HG03097 (cell line): Measurements from ENCODE around the gene HSFX2.
"Not testable (repeated sequence)": the region's sequence is repeated elsewhere in the genome, so short reads cannot be mapped to it uniquely, and the experiment has no call there.

Experiments used
- ATAC-seq: cut with Tn5 transposase; IDR thresholded peaks from one replicate; pipeline ENCODE4 v1.9.1; 2021; ENCODE audit not compliant: unreplicated experiment, low FRiP score

HSFX2 gene

GRCh38 chrX:149595214-149595613 is at the start of gene HSFX2:
Gene HSFX2, minus strand, starts transcription at chrX:149595314. Its CDS starts 614 bp downstream, at chrX:149594700.
- ATAC-seq = not testable (repeated sequence)

GRCh38 chrX:149643496-149643895 is 48.4 kb upstream of the HSFX2 start:
- ATAC-seq = no peak

- ATAC-seq = no peak
Measured at GRCh38 chrX:149641835-149642234, 46.7 kb upstream of the HSFX2 start.

GRCh38 chrX:149641432-149641831 is 46.3 kb upstream of the HSFX2 start:
- ATAC-seq = no peak

- no peak for ATAC-seq
Measured at GRCh38 chrX:149639568-149639967, 44.5 kb upstream of the HSFX2 start.

GRCh38 chrX:149638860-149639259 is 43.7 kb upstream of the HSFX2 start:
- no peak for ATAC-seq

- no peak for ATAC-seq
Measured at GRCh38 chrX:149633511-149633910, 38.4 kb upstream of the HSFX2 start.

- peak; percentile 83 for ATAC-seq
Measured at GRCh38 chrX:149631234-149632165, 36.4 kb upstream of the HSFX2 start, which contains the start of gene TMEM185A. Gene TMEM185A, minus strand, starts transcription at chrX:149631792. Its CDS starts 212 bp downstream, at chrX:149631580.

- no peak for ATAC-seq
Measured at GRCh38 chrX:149630681-149631233, 35.6 kb upstream of the HSFX2 start.

GRCh38 chrX:149629730-149630387 is 34.7 kb upstream of the HSFX2 start:
- ATAC-seq = no peak

- ATAC-seq = no peak
Measured at GRCh38 chrX:149628768-149629167, 33.7 kb upstream of the HSFX2 start.

GRCh38 chrX:149628280-149628679 is 33.2 kb upstream of the HSFX2 start:
- no peak for ATAC-seq

- not testable (repeated sequence) for ATAC-seq
Measured at GRCh38 chrX:149626829-149627228, 31.7 kb upstream of the HSFX2 start.

- not testable (repeated sequence) for ATAC-seq
Measured at GRCh38 chrX:149619662-149620061, 24.5 kb upstream of the HSFX2 start.

GRCh38 chrX:149618871-149619270 is 23.8 kb upstream of the HSFX2 start:
- no peak for ATAC-seq

- no peak for ATAC-seq
Measured at GRCh38 chrX:149611623-149612175, 16.6 kb upstream of the HSFX2 start.

GRCh38 chrX:149610511-149610910 is 15.4 kb upstream of the HSFX2 start:
- ATAC-seq = no peak

GRCh38 chrX:149607699-149608098 is 12.6 kb upstream of the HSFX2 start:
- ATAC-seq = no peak

- ATAC-seq = not testable (repeated sequence)
Measured at GRCh38 chrX:149605248-149605885, 10.3 kb upstream of the HSFX2 start.

GRCh38 chrX:149598603-149599002 is 3.5 kb upstream of the HSFX2 start:
- ATAC-seq = not testable (repeated sequence)
